Measurements from ENCODE around the gene MORN1.

DNA sequence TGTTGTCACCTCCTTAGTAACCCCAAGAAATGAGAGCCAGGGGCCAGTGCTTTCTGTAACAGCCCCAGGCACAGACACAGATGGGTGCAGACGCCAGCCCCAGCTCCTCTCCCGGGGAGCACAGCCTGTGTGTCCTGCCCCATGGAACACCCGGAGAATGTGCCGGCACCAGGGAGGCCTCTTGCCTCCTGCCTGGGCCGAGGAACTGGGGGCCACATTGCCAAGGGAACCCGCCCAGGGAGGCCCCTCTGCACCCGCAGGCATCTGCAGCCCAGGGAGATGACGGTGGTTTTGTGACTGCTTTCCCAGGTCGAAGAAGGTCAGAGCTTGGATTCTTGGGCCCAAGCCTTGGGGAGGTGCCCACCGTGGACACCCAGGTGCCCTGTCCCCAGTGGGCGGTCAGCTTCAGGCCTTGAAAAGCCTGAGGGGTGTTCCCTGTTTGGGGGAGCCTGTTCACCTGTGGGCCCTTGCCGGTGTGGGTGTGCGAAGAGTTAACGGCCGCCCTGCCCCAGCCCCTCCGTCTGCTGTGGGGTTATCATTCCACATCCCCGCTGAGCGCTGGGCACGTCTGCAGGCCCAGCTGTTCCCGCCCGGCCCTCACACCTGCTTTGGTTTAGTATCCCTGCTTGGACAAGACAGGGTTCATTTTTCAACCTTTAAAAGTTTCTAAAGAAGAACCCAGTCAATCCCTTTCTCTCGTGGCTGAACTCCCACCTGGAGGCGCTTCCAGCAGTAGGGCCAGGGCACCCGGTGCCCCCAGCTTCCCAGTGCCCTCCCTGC, 62.5 kb downstream of the MORN1 start:
- TF ChIP-seq GATA1 (IDR thresholded peaks at IDR 0.05; ENCODE audit: low read depth, low read length): no peak
- no peak for TF ChIP-seq POLR2A (IDR thresholded peaks at IDR 0.05; ENCODE audit: low read length)

All from erythroblast (primary cell).